ENCODE results near the gene MYL7. TPM values are rescaled to one million over a fixed set of nuclear protein-coding genes. Genes with fewer than 3 reads are reported as not detected.

MYL7 gene
- total RNA-seq, 2 experiments from 2014 or later: not detected

DNA sequence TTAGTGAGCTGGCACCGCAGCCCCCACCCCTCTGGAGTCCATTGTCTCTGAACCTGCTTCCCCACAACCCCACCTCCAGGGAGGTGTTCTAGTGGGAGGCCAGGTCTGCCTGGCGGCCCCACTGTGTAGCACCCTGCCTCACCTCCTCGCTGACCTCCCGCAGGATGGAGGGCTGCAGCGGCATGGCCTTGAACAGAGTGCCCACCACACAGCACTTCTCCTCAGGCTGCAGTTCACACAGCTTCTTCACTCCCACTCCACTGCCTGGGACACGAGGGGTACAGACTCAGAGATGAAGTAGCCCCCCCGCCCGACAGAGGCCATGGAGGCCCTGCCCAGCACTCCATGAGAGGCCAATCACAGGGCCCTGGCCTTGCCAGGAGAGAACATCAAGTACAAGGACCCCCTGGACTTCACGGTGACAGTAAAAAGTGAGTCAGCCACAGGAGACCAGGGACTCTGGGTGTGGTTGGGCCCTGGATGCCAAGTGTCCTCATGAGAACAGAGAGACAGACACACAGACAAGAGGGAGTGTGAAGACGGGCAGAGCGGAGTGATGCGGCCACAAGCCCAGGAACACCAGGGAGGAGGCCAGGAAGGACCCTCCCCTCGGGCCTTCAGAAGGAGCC is 23.2 kb downstream of the MYL7 start:
- ChIA-PET CTCF (no interaction called here), POLR2A (interaction anchor here (0.6 kb wide), 1 partner anchor 12 kb away, joined by 3 read pairs; no protein-coding TSS in a partner anchor)

DNA sequence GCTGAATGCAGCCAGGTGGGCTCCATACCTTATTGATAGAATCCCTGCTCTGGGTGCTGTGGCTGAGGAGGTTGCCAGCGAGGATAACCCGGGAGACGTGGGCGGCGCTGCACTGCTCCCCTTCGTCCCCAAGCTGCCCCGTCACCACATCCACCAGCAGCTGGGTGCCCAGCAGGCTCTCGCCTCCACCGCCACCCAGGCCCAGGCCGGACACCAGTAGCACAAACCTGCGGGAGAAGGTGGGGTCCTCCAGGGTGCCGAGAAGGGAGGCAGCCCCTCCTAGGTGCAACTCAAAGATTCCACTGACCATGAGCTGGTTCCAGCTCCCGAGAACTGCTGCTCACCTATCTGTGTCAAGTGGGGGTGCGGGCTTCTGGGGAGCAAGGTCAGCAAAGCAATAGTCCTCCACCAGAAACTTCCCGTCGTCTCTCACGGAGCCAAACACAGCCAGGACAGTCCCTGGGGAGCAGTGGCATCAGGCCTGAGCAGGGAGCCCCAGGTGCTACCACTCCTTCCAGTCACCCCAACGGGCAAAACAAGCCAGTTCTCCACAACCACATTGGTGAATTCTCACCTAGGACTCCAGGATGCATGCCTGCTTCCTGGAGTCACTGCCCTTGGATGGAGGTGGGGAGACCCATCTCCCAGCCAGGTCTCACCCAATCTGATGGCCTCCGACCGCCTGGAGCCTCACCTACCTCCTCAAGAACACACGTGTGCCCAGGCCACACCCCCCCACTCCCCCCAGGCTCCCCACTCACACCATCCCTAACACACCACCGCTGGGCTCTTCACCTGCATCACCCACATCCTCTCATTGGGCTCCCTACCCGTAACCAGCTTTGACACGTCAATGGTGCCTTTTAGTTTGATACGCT is 24.1 kb downstream of the MYL7 start:
- POLR2A ChIA-PET: interaction anchor here (0.6 kb wide), 1 partner anchor 12 kb away, joined by 3 read pairs; no protein-coding TSS in a partner anchor
- CTCF ChIA-PET: no interaction called here

DNA sequence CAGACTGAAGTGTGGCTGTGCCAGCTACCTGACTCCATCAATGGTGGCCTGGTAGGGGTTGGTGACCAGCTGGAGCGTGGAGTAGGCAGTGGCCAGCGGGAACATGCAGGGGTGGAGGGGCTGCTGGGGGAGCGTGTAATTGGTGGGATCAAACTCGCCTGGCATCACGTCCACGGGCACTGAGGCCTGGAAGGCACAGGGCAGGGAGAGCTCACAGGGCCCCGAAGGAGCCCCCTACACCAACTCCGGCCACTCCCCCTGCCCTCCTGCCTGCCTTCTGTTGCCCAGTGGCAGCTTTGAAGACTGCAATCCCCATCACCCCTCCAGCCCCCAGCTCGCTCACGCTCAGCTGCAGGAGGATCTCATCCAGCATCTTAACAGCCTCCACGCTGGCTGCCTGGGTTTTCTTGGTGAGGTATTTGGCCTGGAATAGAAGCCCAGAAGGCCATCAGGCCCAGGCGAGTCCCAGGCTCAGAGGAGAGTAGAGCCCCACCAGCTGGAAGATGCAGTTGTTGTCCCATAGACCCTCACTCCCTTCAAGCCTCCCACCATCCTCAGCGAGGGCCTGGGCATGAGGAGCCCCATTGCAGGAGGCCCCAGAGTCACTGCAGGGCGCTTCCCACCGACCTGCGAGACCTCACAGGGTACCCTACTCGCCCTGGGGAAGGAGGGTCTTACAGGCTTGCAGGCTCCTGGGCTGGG is 24.9 kb downstream of the MYL7 start:
- ChIA-PET CTCF (no interaction called here), POLR2A (interaction anchor here (1.0 kb wide), 1 partner anchor 35 kb away, joined by 7 read pairs; no protein-coding TSS in a partner anchor)

DNA sequence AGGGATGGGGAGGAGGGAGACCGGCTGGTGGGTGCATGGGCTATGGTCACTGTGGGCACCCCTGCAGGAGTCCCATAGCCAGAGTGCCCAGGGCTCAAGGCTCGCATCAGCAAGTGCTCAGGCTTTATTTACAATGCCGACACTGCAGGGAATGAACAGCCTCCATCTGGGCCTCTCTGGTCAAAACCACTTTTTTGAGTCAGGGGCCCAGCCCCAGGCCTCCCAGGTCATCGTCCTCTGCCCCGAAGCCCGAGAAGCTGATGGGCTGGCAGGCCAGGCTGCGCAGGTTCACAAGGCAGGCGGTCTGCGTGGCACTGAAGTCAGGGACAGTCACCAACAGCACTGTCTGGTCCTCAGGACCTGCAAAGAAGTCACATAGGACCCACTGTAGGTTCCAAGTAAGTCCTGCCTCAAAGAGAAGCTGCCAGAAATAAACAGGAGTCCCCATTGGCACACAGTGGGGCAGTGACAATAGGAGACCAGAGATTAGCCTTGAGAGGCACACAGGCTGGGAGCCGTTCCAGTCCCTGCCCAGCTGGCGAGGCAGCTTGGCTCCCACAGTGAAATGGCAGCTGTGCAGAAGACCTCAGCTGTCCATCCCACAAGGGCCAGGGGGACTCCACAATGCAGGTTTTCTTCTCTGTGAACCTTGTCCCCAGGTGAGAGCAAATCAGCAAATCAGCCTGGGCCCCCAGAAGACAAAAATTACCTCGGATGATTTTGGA is 26.4 kb downstream of the MYL7 start:
- POLR2A ChIA-PET: interaction anchor here (0.6 kb wide), 1 partner anchor 86 kb away, joined by 3 read pairs; the partner anchor contains the start of gene YKT6

DNA sequence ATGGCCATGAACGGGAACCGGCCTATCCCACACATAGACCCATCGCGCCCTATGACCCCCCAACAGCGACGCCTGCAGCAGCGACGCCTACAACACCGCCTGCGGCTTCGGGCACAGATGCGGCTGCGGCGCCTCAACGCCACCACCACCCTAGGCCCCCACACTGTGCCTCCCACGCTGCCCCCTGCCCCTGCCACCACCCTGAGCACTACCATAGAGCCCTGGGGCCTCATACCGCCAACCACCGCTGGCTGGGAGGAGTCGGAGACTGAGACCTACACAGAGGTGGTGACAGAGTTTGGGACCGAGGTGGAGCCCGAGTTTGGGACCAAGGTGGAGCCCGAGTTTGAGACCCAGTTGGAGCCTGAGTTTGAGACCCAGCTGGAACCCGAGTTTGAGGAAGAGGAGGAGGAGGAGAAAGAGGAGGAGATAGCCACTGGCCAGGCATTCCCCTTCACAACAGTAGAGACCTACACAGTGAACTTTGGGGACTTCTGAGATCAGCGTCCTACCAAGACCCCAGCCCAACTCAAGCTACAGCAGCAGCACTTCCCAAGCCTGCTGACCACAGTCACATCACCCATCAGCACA is 27.3 kb downstream of the MYL7 start:
- POLR2A ChIA-PET: no interaction called here
- CTCF ChIA-PET: no interaction called here

More for the DNA sequence above, 26.4 kb downstream of the MYL7 start:
- CTCF ChIA-PET: interaction anchor here (1.2 kb wide), 1 partner anchor 33 kb away, joined by 3 read pairs; no protein-coding TSS in a partner anchor

DNA sequence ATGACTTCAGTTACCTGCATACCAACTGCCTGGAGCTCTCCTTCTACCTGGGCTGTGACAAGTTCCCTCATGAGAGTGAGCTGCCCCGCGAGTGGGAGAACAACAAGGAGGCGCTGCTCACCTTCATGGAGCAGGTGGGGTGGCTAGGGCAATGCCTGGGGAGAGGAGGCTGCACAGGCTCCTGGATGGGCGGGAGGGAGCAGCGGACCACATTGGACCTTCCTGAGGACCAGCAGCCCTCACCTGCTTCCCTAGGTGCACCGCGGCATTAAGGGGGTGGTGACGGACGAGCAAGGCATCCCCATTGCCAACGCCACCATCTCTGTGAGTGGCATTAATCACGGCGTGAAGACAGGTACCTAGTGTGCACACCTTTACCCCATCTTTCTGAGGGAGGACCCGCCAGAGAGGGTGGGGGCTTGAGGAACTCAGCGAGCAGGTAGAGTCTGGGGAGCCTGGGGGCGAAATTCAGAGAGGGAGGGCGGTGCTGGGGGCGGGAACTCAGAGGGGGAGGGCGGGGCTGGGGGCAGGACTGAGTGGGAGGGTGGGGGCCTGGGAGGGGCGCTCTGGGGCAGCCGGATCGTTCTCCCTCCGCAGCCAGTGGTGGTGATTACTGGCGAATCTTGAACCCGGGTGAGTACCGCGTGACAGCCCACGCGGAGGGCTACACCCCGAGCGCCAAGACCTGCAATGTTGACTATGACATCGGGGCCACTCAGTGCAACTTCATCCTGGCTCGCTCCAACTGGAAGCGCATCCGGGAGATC is 28.0 kb downstream of the MYL7 start:
- ChIA-PET CTCF (interaction anchor here (0.9 kb wide), 1 partner anchor 30 kb away, joined by 3 read pairs; no protein-coding TSS in a partner anchor), POLR2A (no interaction called here)

DNA sequence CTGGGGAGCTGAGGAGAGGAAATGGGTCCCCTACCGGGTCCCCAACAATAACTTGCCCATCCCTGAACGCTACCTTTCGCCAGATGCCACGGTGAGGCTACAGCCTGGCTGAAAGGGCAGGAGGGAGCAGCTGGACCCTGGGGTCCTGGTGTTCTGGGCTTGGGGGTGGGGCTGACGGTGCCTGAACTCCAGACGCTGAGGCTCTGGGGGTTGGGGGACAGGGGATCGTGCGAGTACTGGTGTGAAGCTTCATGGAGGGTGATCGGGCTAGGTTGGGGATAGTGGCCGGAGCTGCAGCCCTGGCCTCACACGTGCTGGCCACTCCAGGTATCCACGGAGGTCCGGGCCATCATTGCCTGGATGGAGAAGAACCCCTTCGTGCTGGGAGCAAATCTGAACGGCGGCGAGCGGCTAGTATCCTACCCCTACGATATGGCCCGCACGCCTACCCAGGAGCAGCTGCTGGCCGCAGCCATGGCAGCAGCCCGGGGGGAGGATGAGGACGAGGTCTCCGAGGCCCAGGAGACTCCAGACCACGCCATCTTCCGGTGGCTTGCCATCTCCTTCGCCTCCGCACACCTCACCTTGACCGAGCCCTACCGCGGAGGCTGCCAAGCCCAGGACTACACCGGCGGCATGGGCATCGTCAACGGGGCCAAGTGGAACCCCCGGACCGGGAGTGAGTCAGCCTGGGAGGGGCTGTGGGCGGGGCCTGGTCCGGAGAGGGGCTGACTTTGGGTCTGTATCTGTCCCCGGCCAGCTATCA is 28.7 kb downstream of the MYL7 start:
- POLR2A ChIA-PET: interaction anchor here (1.0 kb wide), 1 partner anchor 11 kb away, joined by 4 read pairs; the partner anchor contains the start of gene POLD2
- CTCF ChIA-PET: interaction anchor here (0.6 to 0.9 kb wide), 2 partner anchors 29 to 30 kb away, joined by 3 to 4 read pairs; no protein-coding TSS in a partner anchor

DNA sequence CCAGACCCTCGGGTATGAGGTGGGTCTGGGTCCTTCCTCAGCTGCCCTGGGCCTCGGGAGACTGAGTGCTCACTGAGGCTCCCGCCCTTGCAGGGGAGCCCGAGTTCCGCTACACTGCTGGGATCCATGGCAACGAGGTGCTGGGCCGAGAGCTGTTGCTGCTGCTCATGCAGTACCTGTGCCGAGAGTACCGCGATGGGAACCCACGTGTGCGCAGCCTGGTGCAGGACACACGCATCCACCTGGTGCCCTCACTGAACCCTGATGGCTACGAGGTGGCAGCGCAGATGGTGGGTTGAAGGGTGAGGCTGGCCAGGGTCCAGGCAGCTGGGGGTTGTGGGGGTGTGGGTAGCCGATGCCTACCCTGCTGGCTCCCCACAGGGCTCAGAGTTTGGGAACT is 29.4 kb downstream of the MYL7 start:
- ChIA-PET CTCF (interaction anchor here (0.6 to 0.9 kb wide), 2 partner anchors 30 to 31 kb away, joined by 3 to 4 read pairs; no protein-coding TSS in a partner anchor), POLR2A (interaction anchor here (0.6 to 1.0 kb wide), 3 partner anchors 11 to 79 kb away, joined by 3 to 4 read pairs (median 3); partner anchors contain the start of gene POLD2)

DNA sequence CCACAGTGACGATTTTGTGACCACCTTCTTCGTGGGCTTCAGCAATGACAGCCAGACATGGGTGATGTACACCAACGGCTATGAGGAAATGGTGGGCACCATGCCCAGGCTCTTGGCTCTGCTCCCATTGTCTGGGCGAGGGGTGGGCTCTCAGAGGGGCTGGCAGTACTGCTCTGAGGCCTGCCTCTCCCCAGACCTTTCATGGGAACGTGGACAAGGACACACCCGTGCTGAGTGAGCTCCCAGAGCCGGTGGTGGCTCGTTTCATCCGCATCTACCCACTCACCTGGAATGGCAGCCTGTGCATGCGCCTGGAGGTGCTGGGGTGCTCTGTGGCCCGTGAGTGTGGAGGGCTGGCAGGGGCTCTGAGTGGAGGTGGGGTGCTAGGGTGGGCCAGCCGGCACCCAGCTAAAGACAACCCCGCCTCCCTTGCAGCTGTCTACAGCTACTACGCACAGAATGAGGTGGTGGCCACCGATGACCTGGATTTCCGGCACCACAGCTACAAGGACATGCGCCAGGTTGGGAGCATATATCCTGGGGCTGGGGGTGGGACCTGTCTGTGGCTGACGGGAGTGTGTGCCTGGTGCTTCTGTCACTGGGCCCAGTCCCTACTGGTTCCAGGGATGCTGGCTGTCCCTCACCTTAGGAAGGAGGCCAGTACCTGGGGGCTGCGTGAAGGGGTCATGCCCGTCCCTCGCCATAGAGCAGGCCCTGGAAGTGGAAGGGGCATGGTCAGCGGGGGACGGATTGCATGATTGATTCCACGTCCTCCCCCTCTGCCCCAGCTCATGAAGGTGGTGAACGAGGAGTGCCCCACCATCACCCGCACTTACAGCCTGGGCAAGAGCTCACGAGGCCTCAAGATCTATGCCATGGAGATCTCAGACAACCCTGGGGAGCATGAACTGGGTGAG is 30.2 kb downstream of the MYL7 start:
- POLR2A ChIA-PET: interaction anchor here (0.6 to 1.0 kb wide), 3 partner anchors 12 to 78 kb away, joined by 3 to 4 read pairs (median 3); partner anchors contain the start of gene POLD2
- CTCF ChIA-PET: no interaction called here

DNA sequence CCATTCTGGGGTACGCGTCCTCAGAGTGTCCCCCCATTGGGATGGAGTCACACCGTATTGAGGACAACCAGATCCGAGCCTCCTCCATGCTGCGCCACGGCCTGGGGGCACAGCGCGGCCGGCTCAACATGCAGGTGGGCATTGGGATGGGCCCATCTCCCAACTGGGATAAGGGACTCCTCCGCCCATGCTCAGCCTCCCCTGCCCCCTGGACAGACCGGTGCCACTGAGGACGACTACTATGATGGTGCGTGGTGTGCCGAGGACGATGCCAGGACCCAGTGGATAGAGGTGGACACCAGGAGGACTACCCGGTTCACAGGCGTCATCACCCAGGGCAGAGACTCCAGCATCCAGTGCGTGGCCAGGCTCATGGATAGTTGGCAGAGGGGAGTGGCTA is 31.1 kb downstream of the MYL7 start:
- ChIA-PET CTCF (no interaction called here), POLR2A (interaction anchor here (1.5 kb wide), 1 partner anchor 13 kb away, joined by 3 read pairs; the partner anchor contains the start of gene POLD2)

DNA sequence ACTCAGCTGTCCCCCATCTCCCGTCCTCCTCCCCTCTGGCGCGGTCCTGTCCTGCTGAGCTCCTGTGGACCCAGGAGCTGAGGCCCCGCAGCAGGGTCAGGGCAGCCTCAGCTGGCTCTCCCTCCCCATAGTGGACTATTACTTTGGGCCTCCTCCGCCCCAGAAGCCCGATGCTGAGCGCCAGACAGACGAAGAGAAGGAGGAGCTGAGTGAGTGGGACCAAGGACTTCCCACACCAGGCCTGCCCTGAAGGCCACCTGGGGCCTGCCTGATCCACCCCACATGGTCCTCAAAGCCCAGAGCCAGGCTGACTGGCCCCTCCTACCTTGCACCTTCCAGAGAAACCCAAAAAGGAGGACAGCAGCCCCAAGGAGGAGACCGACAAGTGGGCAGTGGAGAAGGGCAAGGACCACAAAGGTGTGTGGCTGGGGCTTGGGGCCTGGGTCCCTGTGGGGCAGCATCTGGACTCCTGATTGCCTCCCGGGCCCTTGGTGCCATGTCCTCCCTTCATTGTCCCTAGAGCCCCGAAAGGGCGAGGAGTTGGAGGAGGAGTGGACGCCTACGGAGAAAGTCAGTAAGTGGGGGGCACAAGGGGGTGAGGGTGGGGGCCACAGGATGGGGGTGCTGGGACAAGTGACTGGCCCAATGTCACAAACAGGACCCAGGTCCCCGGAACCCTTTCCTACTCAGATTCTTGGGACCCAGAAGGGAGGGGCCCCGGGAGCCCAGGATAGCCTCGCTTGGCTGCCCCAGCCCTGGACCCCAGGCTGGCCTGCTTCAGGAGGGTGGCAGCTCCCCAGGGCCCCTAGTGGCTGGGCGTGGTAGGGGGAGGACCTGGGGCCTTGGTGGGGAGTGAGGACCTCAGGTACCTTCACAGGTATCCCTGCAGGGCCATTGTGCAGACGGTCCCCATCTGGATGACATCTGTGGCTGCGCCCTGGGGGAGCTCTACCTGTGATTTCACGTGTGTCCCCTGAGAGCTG is 32.1 kb downstream of the MYL7 start:
- ChIA-PET CTCF (no interaction called here), POLR2A (interaction anchor here (1.5 kb wide), 1 partner anchor 14 kb away, joined by 3 read pairs; the partner anchor contains the start of gene POLD2)

DNA sequence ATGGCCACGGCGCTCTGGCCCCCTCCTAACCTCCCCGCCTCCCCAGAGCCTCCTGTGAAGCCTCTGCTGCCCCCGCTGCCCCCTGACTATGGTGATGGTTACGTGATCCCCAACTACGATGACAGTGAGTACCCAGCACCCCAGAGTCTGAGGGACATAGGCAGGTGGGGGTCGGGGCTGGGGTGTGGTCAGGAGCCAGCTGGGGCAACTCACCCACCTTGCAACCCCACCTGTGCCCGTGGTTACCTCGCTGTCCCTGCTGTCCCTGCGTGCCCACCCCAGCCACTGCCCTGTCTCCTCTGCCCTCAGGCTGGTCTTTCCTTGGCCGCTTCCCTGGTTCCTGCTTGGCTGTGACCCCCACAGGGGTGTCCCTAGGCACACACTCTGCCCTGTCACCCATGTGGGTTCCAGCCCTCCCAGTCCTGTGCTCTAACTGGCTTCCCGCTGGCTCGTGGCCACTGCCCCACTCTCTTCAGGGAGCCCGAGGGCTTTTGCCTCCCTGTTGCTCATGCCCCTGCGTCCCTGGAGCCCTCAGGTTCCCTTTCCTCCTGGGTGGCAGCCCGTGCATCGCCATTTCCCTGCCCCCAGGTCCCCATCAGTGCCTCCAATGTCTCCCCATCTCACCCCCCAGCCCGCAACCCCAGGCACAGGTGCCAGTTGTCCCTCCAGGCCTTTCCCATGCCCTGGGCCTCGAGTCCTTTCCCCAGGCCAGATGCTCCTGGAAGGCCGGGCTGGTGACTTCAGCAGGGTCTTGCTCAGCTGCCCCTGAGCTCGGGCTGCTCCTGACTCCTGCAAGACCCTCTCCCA is 33.0 kb downstream of the MYL7 start:
- ChIA-PET POLR2A (no interaction called here), CTCF (no interaction called here)

DNA sequence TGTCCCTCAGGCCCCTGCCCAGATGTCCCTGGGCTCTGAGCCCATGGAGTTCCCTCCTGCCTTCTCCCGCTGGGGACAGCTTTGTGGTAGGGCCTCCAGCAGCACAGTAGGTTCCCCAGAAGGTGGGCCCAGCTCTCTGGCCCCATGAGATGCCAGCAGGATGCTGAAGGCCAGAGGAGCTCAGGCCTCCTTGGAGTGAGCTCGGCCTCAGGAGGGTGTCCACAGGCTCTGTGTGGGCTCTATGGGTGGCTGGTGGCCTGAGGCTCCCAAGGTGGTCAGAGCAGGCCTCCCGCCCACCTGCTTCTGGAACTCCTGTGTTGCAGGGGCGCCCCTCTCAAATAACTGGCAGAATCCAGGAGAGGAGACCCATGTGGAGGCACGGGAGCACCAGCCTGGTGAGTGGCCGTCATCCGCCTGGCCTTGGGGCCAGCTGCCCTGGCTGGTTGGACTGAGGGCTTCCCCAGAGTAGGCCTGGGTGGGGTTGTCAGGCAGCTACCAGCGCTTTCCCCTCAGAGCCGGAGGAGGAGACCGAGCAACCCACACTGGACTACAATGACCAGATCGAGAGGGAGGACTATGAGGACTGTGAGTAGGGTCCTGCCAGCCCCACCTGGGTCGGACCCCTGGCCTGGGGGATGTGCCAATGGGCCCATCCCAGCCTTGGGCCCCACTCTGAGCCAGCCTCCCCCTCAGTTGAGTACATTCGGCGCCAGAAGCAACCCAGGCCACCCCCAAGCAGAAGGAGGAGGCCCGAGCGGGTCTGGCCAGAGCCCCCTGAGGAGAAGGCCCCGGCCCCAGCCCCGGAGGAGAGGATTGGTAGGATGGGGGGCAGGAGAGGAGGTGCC is 33.8 kb downstream of the MYL7 start:
- POLR2A ChIA-PET: interaction anchor here (0.5 kb wide), 1 partner anchor 509 kb away, joined by 3 read pairs; no protein-coding TSS in a partner anchor
- CTCF ChIA-PET: no interaction called here

All from activated CD8-positive, alpha-beta memory T cell treated with anti-CD3 and anti-CD28 coated beads for 36 hours (primary cell).